ENCODE measurements around the gene DNAH17.

The DNAH17 gene

GRCh38 chr17:78384479-78385175 is 192.6 kb downstream of the DNAH17 start:
- DNase-seq, result no peak

- DNase-seq, result no peak
These were observed 193.3 kb downstream of the DNAH17 start for GRCh38 chr17:78383725-78384471.

GRCh38 chr17:78381601-78382232 is 195.5 kb downstream of the DNAH17 start:
- DNase-seq, result no peak

GRCh38 chr17:78380370-78380769 is 196.8 kb downstream of the DNAH17 start:
- DNase-seq, result no peak

GRCh38 chr17:78379131-78379491 is 198.1 kb downstream of the DNAH17 start:
- DNase-seq, result no peak

- peak; percentile 45 for DNase-seq
These were observed 198.7 kb downstream of the DNAH17 start, which contains the start of gene PGS1 for GRCh38 chr17:78378225-78379130. TSS of gene PGS1 (plus strand) at chr17:78378649. CDS start at chr17:78378666, 17 bp downstream.

- no peak for DNase-seq
These were observed 199.4 kb downstream of the DNAH17 start for GRCh38 chr17:78377858-78378224.

- DNase-seq, result no peak
These were observed 201.0 kb downstream of the DNAH17 start for GRCh38 chr17:78376161-78376560.

- DNase-seq, result no peak
These were observed 201.6 kb downstream of the DNAH17 start for GRCh38 chr17:78375401-78376151.

- DNase-seq, result no peak
These were observed 202.4 kb downstream of the DNAH17 start for GRCh38 chr17:78374631-78375274.

- no peak for DNase-seq
These were observed 203.0 kb downstream of the DNAH17 start for GRCh38 chr17:78374189-78374588.
